Endometrium (tissue), 2 donors: ENCODE results near the gene PDXDC1.
"Not testable (repeated sequence)": the region's sequence is repeated elsewhere in the genome, so short reads cannot be mapped to it uniquely, and the experiment has no call there.

ENCODE experiments used
- FAIRE-seq: peaks from 2 replicates; lab custom pipeline; 2012; peaks lifted over from hg19 to GRCh38; lab: Jason Lieb, UNC
- donor health status: control.
- donor health status: control.

The PDXDC1 gene

DNA sequence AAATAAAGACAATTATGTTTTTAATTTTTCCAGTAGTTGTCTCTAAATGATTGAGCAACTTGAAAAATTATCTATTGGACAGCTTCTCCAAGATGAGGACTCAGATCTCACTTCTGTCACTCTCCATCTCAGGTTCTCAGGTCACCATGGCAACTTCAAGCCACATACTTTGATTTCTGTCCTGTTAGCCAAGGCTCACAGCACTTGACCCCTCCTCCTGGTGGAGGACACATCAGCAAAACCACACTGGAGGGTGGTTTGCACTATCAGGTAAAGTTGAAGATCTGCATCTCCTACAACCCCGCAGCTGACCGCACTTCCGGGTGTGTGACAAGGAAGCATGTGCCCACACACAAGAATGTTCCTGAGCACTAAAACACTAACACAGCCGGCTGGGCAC, 91.1 kb downstream of the PDXDC1 start:
- not testable (repeated sequence) for FAIRE-seq

- FAIRE-seq: not testable (repeated sequence)
Observed at GRCh38 chr16:15066690-15067089, 91.9 kb downstream of the PDXDC1 start.

DNA sequence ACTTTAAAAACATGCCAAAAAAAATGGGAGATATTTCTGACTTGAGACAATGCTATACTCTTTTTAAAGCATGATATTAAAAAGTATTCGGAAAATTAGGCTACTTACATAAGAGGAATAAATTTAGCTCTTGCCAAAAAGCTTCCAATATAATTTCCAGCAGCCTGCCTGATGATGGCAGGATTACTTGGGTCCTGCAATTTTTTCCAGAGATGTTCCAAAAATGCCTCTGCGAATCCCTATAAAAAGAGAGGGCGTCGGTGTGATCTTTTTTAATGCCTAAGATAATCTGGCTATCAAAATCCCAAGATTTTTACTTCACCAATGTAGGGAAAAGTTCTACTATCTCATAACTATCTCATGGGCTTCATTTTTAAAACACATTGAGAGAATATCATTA, 96.2 kb downstream of the PDXDC1 start:
- FAIRE-seq: not testable (repeated sequence)

GRCh38 chr16:15071916-15072769, 97.3 kb downstream of the PDXDC1 start:
- peak; percentile 74 for FAIRE-seq

DNA sequence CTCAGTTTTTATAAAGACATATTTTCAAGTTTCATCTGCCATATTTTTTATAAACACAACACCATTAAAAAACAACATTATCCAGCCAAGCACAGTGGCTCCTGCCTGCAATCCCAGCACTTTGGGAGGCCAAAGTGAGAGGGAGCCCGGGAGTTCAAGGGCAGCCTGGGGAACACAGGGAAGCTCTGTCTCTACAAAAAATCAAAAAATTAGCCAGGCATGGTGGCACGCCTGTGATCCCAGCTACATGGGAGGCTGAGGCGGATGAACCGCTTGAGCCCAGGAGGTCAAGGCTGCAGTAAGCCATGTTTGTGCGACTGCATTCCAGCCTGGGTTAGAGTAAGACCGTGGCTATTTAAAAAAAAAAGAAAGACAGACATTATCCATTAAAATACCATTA, 98.3 kb downstream of the PDXDC1 start:
- no peak for FAIRE-seq

GRCh38 chr16:15076161-15076560, 101.3 kb downstream of the PDXDC1 start:
- FAIRE-seq: not testable (repeated sequence)

GRCh38 chr16:15080883-15081282, 106.1 kb downstream of the PDXDC1 start:
- not testable (repeated sequence) for FAIRE-seq

DNA sequence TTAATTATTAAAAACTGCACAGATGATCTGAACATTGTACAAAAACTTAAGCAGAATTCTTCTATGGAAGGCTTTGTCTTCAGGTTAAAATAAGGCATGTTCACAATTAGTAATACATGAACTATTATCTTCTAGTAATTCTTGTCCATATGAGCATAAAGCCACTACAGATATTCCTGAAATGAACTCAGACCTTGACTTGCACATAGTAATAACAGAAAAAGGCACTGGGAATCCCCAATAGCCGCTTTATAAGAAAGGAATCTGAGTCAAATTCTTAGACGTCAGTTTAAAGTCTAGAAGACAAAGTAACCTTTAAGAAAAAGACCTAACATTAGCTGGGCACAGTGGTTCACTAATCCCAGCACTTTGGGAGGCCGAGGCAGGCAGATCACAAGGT, 108.0 kb downstream of the PDXDC1 start:
- FAIRE-seq: not testable (repeated sequence)

- FAIRE-seq: not testable (repeated sequence)
Observed at GRCh38 chr16:15090663-15091269, 115.9 kb downstream of the PDXDC1 start.

GRCh38 chr16:15093571-15093954, 118.7 kb downstream of the PDXDC1 start:
- FAIRE-seq: not testable (repeated sequence)

GRCh38 chr16:15093955-15094827, 119.4 kb downstream of the PDXDC1 start, which contains the start of gene RRN3:
RRN3 (minus strand) TSS chr16:15094272; CDS start chr16:15094233, 39 bp downstream.
- not testable (repeated sequence) for FAIRE-seq

DNA sequence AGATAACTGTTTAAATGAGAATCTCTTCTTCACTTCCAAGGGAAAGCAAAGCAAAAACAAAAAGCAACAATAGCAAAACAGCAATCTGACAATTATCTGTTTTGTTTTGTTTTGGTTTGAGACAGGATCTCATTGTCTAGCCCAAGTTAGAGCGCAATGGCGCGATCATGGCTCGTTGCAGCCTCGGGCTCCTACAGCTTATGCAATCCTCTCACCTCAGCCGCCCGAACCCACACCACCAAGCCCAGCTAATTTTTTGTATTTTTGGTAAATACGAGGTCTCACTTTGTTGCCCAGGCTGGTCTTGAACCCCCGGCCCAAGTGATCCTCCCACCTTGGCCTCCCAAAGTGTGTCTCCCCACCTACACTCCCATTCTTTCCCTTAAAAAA, 121.8 kb downstream of the PDXDC1 start:
- FAIRE-seq: not testable (repeated sequence)

DNA sequence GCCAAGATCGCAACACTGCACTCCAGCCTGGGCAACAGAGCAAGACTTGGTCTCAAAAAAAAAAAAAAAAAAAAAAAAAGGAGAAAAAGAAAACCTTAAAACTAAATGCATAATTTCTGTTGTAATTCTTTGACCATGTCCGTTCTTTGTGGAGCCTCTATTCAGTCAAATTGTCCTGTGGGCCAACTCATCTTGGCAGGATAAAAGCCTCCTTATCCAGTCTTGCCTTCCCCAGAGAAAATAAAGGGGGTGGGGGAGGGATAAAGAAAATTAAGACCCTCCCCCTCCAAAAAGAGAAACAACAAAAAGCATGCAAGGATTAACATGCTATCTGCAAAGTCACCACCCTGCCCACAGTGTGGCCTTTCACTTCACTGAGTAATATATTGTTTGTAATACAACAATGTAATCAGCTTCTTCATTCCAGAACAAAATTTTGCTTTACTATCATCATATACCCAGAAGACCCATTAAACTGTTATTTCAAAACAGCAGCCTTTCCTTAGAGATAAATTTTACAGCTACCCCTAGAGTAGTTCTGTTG, 124.6 kb downstream of the PDXDC1 start:
- not testable (repeated sequence) for FAIRE-seq

GRCh38 chr16:15100372-15100987, 125.7 kb downstream of the PDXDC1 start:
- not testable (repeated sequence) for FAIRE-seq

DNA sequence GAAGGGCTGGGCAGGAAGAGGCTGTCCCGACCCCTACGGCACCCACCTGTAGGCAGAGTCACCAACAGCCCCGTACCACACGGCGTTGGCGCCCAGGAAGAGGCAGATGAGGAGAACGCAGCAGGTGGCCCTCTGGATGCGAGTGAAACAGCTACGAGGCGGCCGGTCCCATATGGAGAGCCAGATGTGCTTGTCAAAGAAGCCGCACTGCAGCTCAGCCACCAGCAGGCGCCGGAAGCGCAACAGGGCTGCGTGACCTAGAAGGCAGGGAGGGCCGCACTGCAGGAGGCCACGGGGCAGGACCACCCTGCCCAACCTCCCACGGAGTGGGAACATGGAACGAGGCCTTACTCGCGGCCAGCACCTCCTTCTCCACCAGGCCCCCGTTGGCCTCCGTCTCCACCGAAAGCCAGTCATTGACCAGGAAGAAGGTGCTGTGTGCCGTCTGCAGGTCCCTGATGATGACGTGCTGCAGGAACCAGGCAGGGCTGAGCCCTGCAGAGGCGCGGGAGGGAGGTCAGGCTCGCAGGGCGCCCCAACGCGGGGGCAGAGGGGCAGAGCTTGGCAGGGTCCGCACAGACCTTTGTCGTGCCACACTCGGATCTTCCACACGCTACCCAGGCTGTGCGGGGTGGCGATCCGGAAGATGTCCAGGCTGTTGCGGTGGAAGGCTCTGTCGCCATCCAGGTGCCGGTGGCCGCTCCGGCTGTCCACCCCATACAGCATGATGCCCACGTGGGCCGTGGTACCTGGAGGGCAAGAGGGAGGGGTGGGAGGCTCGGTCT, 153.0 kb downstream of the PDXDC1 start:
- FAIRE-seq: not testable (repeated sequence)

DNA sequence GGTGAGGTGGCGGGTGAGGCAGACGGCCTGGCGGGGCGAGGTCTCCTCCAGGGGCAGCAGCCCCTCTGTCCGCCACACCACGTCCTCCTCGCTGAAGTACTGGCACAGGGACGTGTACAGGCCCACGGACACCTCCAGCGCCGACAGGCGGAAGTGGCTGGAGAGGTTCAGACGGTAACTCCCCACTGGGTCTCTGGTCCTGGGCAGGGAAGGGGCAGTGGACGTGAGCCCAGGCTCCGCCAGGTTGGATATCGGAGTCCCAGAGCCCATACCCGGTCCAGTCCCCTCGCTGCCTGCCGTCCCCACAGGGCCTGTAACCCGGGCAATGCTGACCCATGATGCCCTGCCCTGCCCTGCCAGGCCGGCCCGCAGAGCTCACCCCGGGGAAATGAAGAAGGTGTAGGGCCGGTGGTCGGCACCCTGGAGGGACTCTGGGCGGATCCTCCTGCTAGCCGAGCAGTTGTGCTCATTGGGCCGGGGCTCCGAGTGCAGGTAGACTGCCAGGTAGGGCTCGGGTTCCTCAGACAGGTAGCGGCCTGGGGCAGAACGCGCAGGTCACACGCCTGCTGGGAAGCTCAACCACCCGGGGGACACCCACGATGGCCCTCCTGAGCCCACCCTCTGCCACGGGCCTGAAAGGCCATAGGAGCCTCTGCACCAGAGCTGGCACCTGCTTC, 155.6 kb downstream of the PDXDC1 start:
- not testable (repeated sequence) for FAIRE-seq

GRCh38 chr16:15130943-15131700, 156.3 kb downstream of the PDXDC1 start:
- not testable (repeated sequence) for FAIRE-seq

- FAIRE-seq: not testable (repeated sequence)
Observed at GRCh38 chr16:15132719-15133428, 158.0 kb downstream of the PDXDC1 start.

- FAIRE-seq: not testable (repeated sequence)
Observed at GRCh38 chr16:15133554-15133953, 158.7 kb downstream of the PDXDC1 start.
